Esophagus muscularis mucosa (tissue), 4 donors: ENCODE results near the gene NME7.

Experiments
- EP300 ChIP-seq: sonication (generic); formaldehyde crosslinking; IDR thresholded peaks from one replicate; pipeline ENCODE4 v1.6.1; 2017; ENCODE audit warnings: antibody characterized with exemption
- POLR2A ChIP-seq: fragments of 450-650 bp; IDR thresholded peaks from one replicate; pipeline ENCODE4 v1.6.1; 2017; ENCODE audit warnings: antibody characterized with exemption, moderate library complexity, mild to moderate bottlenecking, low read depth
- POLR2AphosphoS5 ChIP-seq, 2 donors: sonication (generic); formaldehyde crosslinking; IDR thresholded peaks; one replicate each; pipeline ENCODE4 v1.6.1; 2017; ENCODE audit warnings: antibody characterized with exemption in 2 of 2
- TF ChIP-seq, protein P1 (sequence below), 3 experiments: fragments of 200-600 bp in 2 of 3; fragments of 450-650 bp in 1 of 3; sonication (generic) in 2 of 3; IDR thresholded peaks; one replicate each; pipeline ENCODE4 v1.5.1; 2017 to 2019; ENCODE audit warnings: antibody characterized with exemption in 3 of 3, mild to moderate bottlenecking in 2 of 3, moderate library complexity in 1 of 3

- TF ChIP-seq, protein P1, sequence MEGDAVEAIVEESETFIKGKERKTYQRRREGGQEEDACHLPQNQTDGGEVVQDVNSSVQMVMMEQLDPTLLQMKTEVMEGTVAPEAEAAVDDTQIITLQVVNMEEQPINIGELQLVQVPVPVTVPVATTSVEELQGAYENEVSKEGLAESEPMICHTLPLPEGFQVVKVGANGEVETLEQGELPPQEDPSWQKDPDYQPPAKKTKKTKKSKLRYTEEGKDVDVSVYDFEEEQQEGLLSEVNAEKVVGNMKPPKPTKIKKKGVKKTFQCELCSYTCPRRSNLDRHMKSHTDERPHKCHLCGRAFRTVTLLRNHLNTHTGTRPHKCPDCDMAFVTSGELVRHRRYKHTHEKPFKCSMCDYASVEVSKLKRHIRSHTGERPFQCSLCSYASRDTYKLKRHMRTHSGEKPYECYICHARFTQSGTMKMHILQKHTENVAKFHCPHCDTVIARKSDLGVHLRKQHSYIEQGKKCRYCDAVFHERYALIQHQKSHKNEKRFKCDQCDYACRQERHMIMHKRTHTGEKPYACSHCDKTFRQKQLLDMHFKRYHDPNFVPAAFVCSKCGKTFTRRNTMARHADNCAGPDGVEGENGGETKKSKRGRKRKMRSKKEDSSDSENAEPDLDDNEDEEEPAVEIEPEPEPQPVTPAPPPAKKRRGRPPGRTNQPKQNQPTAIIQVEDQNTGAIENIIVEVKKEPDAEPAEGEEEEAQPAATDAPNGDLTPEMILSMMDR (IDR thresholded peaks at IDR 0.05), result no peak
- TF ChIP-seq POLR2AphosphoS5 (IDR thresholded peaks at IDR 0.05) (no peak), POLR2A (no peak), EP300 (no peak)
Observed at GRCh38 chr1:169295425-169295824, 72.2 kb downstream of the NME7 start.
